H1 (cell line): Measurements from ENCODE around the gene TCF7L2. TPM values are rescaled to one million over a fixed set of nuclear protein-coding genes. Genes with fewer than 3 reads are reported as not detected.

Source experiments
- CTCF ChIA-PET: fragments of 300-600 bp; sonication (Branson Sonifier 250); formaldehyde crosslinking; loops from one replicate; lab custom pipeline; 2021; ENCODE audit not compliant: partially characterized antibody; lab: Charles Lee
- POLR2A ChIA-PET: fragments of 300-600 bp; sonication (Branson Sonifier 250); formaldehyde crosslinking; loops from one replicate; lab custom pipeline; 2021; ENCODE audit warnings: inconsistent platforms; ENCODE audit not compliant: partially characterized antibody; lab: Charles Lee
- DNase-seq, 2 experiments: peaks; one replicate each; pipeline versions ENCODE4 v3.0.0 to v3.0.0-alpha.2; 2010 to 2022; ENCODE audit warnings: low spot score in 2 of 2, low read depth in 1 of 2, mixed read lengths in 1 of 2
- FAIRE-seq: peaks from 2 replicates; lab custom pipeline; 2011; peaks lifted over from hg19 to GRCh38; lab: Jason Lieb, UNC
- H2AFZ ChIP-seq: 2 replicates; pipeline ENCODE4 v1.8.1; 2012; ENCODE audit warnings: low read length, inconsistent platforms
- H2AK5ac ChIP-seq: 2 replicates; pipeline ENCODE4 v1.6.1; 2013; ENCODE audit warnings: low read depth, low read length
- H2BK120ac ChIP-seq: replicated peaks from 2 replicates; pipeline ENCODE3; 2013; ENCODE audit warnings: low read depth, low read length, inconsistent platforms
- H2BK12ac ChIP-seq: 2 replicates; pipeline ENCODE4 v1.6.1; 2013; ENCODE audit warnings: low read depth, low read length
- H2BK15ac ChIP-seq: 2 replicates; pipeline ENCODE4 v1.6.1; 2013; ENCODE audit warnings: low read length
- H2BK20ac ChIP-seq: 2 replicates; pipeline ENCODE4 v1.6.1; 2013; ENCODE audit warnings: low read length
- H2BK5ac ChIP-seq: 2 replicates; pipeline ENCODE4 v1.6.1; 2013; ENCODE audit warnings: low read depth, low read length
- H3K14ac ChIP-seq: 2 replicates; pipeline ENCODE4 v1.6.1; 2013; ENCODE audit warnings: inconsistent platforms; ENCODE audit not compliant: insufficient read length
- H3K18ac ChIP-seq: 2 replicates; pipeline ENCODE4 v1.6.1; 2013; ENCODE audit warnings: low read length; ENCODE audit errors: extremely low read depth
- H3K23ac ChIP-seq: 2 replicates; pipeline ENCODE4 v1.6.1; 2013; ENCODE audit warnings: inconsistent platforms; ENCODE audit not compliant: insufficient read length
- H3K23me2 ChIP-seq: 2 replicates; pipeline ENCODE4 v1.6.1; 2013; ENCODE audit warnings: low read depth, low read length
- H3K27ac ChIP-seq: 2 replicates; pipeline ENCODE4 v1.6.1; 2011; ENCODE audit warnings: low read depth, low read length, inconsistent platforms
- H3K27me3 ChIP-seq, 4 experiments: replicated peaks in 1 of 4; 1 replicate in 1 of 4; 2 replicates in 3 of 4; pipeline versions ENCODE4 v1.6.1 to v1.8.1; 2011 to 2013; ENCODE audit warnings: low read length in 3 of 4, mild to moderate bottlenecking in 3 of 4, inconsistent platforms in 2 of 4, mixed read lengths in 2 of 4, moderate library complexity in 1 of 4; ENCODE audit not compliant: control insufficient read depth in 3 of 4, insufficient read depth in 3 of 4; ENCODE audit errors: extremely low read depth in 1 of 4
- H3K36me3 ChIP-seq, 4 experiments: 2 replicates each; pipeline versions ENCODE4 v1.6.1 to v1.8.1; 2011 to 2013; ENCODE audit warnings: mild to moderate bottlenecking in 4 of 4, low read length in 3 of 4, moderate library complexity in 2 of 4, control low read depth in 1 of 4, inconsistent platforms in 1 of 4; ENCODE audit not compliant: insufficient read depth in 4 of 4, control insufficient read depth in 2 of 4
- H3K4ac ChIP-seq: replicated peaks from 2 replicates; pipeline ENCODE3; 2013; ENCODE audit warnings: low read length, low read depth, mixed read lengths, inconsistent platforms; ENCODE audit not compliant: insufficient read length
- H3K4me1 ChIP-seq, 4 experiments: replicated peaks in 1 of 4; 1 replicate in 1 of 4; 2 replicates in 3 of 4; pipeline versions ENCODE4 v1.6.1 to v1.8.1; 2011 to 2013; ENCODE audit warnings: low read length in 3 of 4, inconsistent platforms in 2 of 4, mixed read lengths in 1 of 4; ENCODE audit not compliant: insufficient read depth in 4 of 4, control insufficient read depth in 3 of 4
- H3K4me2 ChIP-seq, 2 experiments: 2 replicates each; pipeline versions ENCODE4 v1.6.1 to v1.8.1; 2011 to 2013; ENCODE audit warnings: low read depth in 2 of 2, low read length in 2 of 2, control low read depth in 1 of 2, inconsistent platforms in 1 of 2, mild to moderate bottlenecking in 1 of 2; ENCODE audit not compliant: insufficient read depth in 1 of 2
- H3K4me3 ChIP-seq, 4 experiments: fragments of 200-600, 300-600 bp in 1 of 4; sonication (generic), shearing (Covaris generic), sonication (Bioruptor Twin) in 1 of 4; 2 replicates each; pipeline versions ENCODE4 v1.5.1 to v1.8.1; 2011 to 2016; ENCODE audit warnings: low read length in 4 of 4, low read depth in 3 of 4, control low read depth in 2 of 4, inconsistent platforms in 2 of 4, mild to moderate bottlenecking in 2 of 4, mixed read lengths in 1 of 4, moderate library complexity in 1 of 4; ENCODE audit not compliant: insufficient read depth in 2 of 4; ENCODE audit errors: extremely low read depth in 1 of 4
- H3K56ac ChIP-seq: replicated peaks from 2 replicates; pipeline ENCODE3; 2013; ENCODE audit warnings: low read depth, mild to moderate bottlenecking, mixed read lengths, low read length, inconsistent platforms; ENCODE audit not compliant: insufficient read length
- H3K79me1 ChIP-seq: 2 replicates; pipeline ENCODE4 v1.6.1; 2013; ENCODE audit warnings: low read depth, low read length, control low read depth
- H3K79me2 ChIP-seq, 2 experiments: 2 replicates each; pipeline versions ENCODE4 v1.6.1 to v1.8.1; 2012 to 2013; ENCODE audit warnings: low read length in 2 of 2, mild to moderate bottlenecking in 2 of 2, inconsistent platforms in 1 of 2; ENCODE audit not compliant: insufficient read depth in 2 of 2, control insufficient read depth in 1 of 2
- H3K9ac ChIP-seq, 4 experiments: replicated peaks in 1 of 4; 1 replicate in 1 of 4; 2 replicates in 3 of 4; pipeline versions ENCODE4 v1.6.1 to v1.8.1; 2011 to 2013; ENCODE audit warnings: low read depth in 3 of 4, low read length in 3 of 4, control low read depth in 2 of 4, mild to moderate bottlenecking in 2 of 4, moderate library complexity in 2 of 4, inconsistent platforms in 1 of 4; ENCODE audit errors: extremely low read depth in 1 of 4
- H3K9me3 ChIP-seq, 2 experiments: 2 replicates each; pipeline versions ENCODE4 v1.6.1 to v1.8.1; 2012 to 2013; ENCODE audit warnings: mild to moderate bottlenecking in 2 of 2, moderate library complexity in 2 of 2, control low read depth in 1 of 2, inconsistent platforms in 1 of 2, low read depth in 1 of 2, low read length in 1 of 2, mixed read lengths in 1 of 2; ENCODE audit not compliant: insufficient read depth in 2 of 2
- H4K20me1 ChIP-seq, 2 experiments: replicated peaks in 1 of 2; 2 replicates each; pipeline versions ENCODE3 to v1.8.1; 2011 to 2013; ENCODE audit warnings: inconsistent platforms in 2 of 2, low read length in 2 of 2, mild to moderate bottlenecking in 1 of 2; ENCODE audit not compliant: insufficient read depth in 2 of 2, control insufficient read depth in 1 of 2
- H4K5ac ChIP-seq: 2 replicates; pipeline ENCODE4 v1.6.1; 2013; ENCODE audit warnings: low read length, low read depth, mixed read lengths, inconsistent platforms; ENCODE audit not compliant: insufficient read length
- H4K8ac ChIP-seq: 2 replicates; pipeline ENCODE4 v1.8.0; 2013; ENCODE audit warnings: mild to moderate bottlenecking, moderate library complexity, low read length, inconsistent platforms; ENCODE audit not compliant: insufficient read depth; ENCODE audit errors: extremely low read depth
- H4K91ac ChIP-seq: replicated peaks from 2 replicates; pipeline ENCODE3; 2013; ENCODE audit warnings: low read length, mixed read lengths, inconsistent platforms; ENCODE audit not compliant: insufficient read length
- POLR2AphosphoS5 ChIP-seq: IDR thresholded peaks from 2 replicates; pipeline ENCODE4 v1.6.1; 2011; ENCODE audit warnings: low read depth, low read length
- WGBS, 2 experiments: shearing (Covaris generic) in 1 of 2; methylation state at CpG; one replicate each; pipeline versions ENCODE4 v1.1.6 to v1.1.7; 2013 to 2015; ENCODE audit warnings: low lambda C conversion rate in 2 of 2, mixed read lengths in 2 of 2, inconsistent platforms in 1 of 2, low coverage in 1 of 2, missing lambda C conversion rate in 1 of 2; ENCODE audit not compliant: insufficient replicate concordance in 2 of 2, insufficient coverage in 1 of 2, insufficient read length in 1 of 2; ENCODE audit errors: extremely low coverage in 1 of 2, missing lambda C conversion rate in 1 of 2; 5-methylcytosine and 5-hydroxymethylcytosine counted together
- polyA plus RNA-seq, 7 experiments: library from polyadenylated mRNA; depleted of rRNA in 3 of 7; stranded (reverse) in 5 of 7; unstranded in 2 of 7; fragments of >200 nt in 5 of 7; fragments of 200-250 nt in 2 of 7; gene quantifications; 1 replicate in 5 of 7; 2 replicates in 1 of 7; 4 replicates in 1 of 7; pipeline versions ENCODE4 v1.2.1 to v1.2.3, GENCODE V29; 2011 to 2013; ENCODE audit warnings: missing spikeins in 2 of 7, mixed read lengths in 2 of 7
- total RNA-seq: library from RNA; stranded (reverse); fragmentation: NEBNext Ultra II Directional; extraction: Animal tissue kit (Norgen Biotek cat#: 25700); gene quantifications from 2 replicates; pipeline ENCODE4 v1.2.1, GENCODE V29; 2021
- TF ChIP-seq, protein P1 (sequence below): IDR thresholded peaks from 2 replicates; pipeline ENCODE4 v1.6.1; 2012; ENCODE audit warnings: low read length, inconsistent platforms

TCF7L2 gene
- total and polyA plus RNA-seq, 2 of the 8 experiments (the other 6 are each of a cell fraction or from before 2014, with no cell fraction given): 33.9 to 67.3 TPM

DNA sequence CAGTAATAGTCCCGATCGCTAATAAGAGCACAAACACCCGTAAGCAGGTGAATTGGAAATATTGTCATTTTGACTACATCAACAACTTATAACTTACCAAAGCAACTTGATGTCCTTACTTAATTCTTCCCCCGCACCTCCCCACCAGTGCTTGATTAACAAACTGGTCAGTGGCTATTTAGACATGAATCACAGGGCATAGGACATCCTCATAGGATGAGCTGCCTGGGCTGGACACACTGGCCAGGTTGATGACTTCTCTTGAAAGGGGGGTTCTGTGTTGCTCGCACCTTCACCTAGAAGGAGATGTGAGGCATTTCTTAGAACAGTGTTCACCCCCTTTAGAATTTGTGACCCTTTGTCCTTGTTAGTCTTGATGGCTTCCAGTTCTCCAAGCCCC is 163.2 kb downstream of the TCF7L2 start:
- Histone ChIP-seq H4K91ac (no peak overlapping the region), H3K36me3 (no peaks in the 10 kb centered on the region), H3K56ac (no peak overlapping the region), H3K9ac (no peak overlapping the region), H3K4me3 (no peak overlapping the region), H2BK5ac (no peak overlapping the region), H2AK5ac (no peak overlapping the region), H3K14ac (no peak overlapping the region), H2BK15ac (no peak overlapping the region), H3K27me3 (no peaks in the 10 kb centered on the region), H3K9me3 (no peaks in the 10 kb centered on the region), H3K4me1 (peaks cover 0 to 13% (median 5%) of the 10 kb centered on the region in 4 experiments; a peak in 3 of 7 replicates), H2BK12ac (no peak overlapping the region), H4K8ac (no peak overlapping the region), H3K4me2 (no peak overlapping the region), H4K20me1 (peaks cover 2 to 5% of the 10 kb centered on the region in 2 experiments), H3K23me2 (no peaks in the 10 kb centered on the region), H3K4ac (no peak overlapping the region), H3K79me2 (peaks cover 0 to 93% of the 10 kb centered on the region in 2 experiments; a peak in 3 of 4 replicates), H2BK120ac (no peak overlapping the region), H2BK20ac (no peak overlapping the region), H3K27ac (no peak overlapping the region), H2AFZ (no peak overlapping the region), H3K23ac (no peak overlapping the region), H4K5ac (no peak overlapping the region), H3K79me1 (peaks cover 8% of the 10 kb centered on the region; the same call in 1 of the 2 replicates), H3K18ac (no peak overlapping the region)
- FAIRE-seq (no peak), DNase-seq (no peak)
- 97% methylated on average over 5 of the region's 5 CpGs; no CpG with 5 or more reads in 1 of the 2 experiments for WGBS, 2 experiments
- TF ChIP-seq, protein P1, sequence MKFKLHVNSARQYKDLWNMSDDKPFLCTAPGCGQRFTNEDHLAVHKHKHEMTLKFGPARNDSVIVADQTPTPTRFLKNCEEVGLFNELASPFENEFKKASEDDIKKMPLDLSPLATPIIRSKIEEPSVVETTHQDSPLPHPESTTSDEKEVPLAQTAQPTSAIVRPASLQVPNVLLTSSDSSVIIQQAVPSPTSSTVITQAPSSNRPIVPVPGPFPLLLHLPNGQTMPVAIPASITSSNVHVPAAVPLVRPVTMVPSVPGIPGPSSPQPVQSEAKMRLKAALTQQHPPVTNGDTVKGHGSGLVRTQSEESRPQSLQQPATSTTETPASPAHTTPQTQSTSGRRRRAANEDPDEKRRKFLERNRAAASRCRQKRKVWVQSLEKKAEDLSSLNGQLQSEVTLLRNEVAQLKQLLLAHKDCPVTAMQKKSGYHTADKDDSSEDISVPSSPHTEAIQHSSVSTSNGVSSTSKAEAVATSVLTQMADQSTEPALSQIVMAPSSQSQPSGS: no peak
- TF ChIP-seq POLR2AphosphoS5: peak; percentile 35; the same call in 1 of the 2 replicates
- POLR2A ChIA-PET: no interaction called here
- CTCF ChIA-PET: interaction anchor here (1.8 kb wide), 1 partner anchor 39 kb away, joined by 4 read pairs; no protein-coding TSS in a partner anchor
